Stimulated activated CD4-positive, alpha-beta T cell treated with anti-CD3 and anti-CD28 coated beads, Interleukin-1b, Interleukin-23, amount 100 ng/mL, for 1 hour (primary cell): ENCODE measurements around the gene FEV.

ENCODE experiments used
- DNase-seq, 2 donors: peaks; one replicate each; pipeline ENCODE4 v3.0.0-alpha.2; 2020; ENCODE audit warnings: low read depth in 2 of 2

FEV gene

DNA sequence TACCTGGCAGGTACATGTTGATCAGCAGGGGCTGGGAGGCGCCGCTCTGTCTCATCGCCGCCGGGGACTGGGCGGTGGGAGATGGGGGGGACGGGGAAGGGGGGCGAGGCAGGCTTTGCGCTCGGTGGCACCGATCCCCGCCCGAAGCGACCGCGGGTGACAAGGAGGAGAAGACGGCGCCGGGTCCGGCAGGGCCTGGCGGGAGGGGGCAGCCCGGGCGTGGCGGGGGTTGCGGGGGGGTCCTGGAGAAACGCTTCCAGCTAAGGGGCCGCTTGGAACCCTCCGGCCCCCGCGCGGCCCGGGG is at the start of gene FEV:
TSS of gene FEV (minus strand) at position 164 of the 304 bp plus-strand sequence. CDS start at position 55, 109 bp downstream.
- no peak for DNase-seq

DNA sequence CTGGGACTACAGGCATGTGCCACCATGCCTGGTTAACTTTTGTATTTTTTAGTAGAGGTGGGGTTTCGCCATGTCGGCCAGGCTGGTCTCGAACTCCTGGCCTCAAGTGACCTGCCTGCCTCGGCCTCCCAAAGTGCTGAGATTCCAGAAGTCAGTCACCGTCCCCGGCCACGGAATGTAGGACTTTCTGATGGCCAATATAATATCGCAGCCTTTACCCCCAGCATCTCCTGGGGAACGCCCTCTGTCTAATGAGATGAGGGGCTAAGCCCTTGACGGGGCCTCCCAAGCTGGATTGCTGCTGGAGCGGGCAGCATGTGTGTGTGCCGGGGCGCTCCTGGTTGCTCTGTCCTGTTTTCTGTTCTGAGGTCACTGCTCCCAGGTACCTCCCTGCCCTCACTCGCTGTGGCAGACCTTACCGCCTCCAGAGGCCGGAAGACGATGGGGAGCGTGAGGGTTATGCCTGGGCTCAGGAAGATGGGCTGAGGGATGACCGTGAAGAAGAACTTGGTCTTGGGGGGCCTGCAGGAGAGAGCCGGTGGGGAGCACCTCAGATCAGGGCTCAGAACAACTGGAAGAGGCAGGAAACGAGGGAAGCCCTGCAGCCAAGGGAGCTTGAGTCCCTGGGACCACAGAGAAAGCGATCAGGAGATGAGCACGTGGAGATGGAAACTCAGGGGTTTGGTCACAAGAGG is 47.2 kb upstream of the FEV start:
- no peak for DNase-seq

DNA sequence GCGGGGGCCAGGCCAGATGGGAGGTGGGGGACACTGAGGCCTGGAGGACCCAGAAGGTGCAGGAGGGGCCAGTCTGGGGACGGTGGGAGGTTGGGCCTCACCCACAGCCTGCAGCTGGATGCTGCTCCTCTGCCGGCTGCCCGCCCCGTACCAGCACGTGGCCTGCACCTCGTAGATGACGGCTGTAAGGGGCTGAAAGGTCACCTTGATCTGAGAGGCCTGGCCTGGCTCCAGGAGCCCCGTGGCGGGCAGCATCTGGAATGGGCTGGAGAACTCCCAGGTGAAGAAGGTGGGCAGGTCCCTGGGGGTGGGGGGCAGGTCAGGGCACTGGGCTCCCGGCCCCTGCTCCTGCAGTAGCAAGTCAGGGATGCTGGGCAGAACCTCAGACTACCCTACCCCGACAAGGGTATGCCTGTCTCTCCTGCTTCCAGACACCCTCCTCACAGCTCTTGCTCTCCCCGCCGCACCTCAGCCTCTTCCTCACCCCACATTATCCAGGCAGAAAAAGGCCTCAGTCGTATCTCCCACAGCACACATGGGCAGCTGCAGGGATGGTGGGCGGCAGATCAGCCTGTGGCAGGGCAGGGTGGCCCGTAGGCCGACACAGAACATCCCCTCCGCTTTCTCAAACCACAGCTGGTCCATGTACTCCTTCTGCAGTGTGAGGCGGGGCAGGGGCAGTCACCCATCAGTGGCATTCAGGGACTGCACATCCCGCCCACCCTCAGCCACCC is 46.2 kb upstream of the FEV start:
- no peak for DNase-seq

DNA sequence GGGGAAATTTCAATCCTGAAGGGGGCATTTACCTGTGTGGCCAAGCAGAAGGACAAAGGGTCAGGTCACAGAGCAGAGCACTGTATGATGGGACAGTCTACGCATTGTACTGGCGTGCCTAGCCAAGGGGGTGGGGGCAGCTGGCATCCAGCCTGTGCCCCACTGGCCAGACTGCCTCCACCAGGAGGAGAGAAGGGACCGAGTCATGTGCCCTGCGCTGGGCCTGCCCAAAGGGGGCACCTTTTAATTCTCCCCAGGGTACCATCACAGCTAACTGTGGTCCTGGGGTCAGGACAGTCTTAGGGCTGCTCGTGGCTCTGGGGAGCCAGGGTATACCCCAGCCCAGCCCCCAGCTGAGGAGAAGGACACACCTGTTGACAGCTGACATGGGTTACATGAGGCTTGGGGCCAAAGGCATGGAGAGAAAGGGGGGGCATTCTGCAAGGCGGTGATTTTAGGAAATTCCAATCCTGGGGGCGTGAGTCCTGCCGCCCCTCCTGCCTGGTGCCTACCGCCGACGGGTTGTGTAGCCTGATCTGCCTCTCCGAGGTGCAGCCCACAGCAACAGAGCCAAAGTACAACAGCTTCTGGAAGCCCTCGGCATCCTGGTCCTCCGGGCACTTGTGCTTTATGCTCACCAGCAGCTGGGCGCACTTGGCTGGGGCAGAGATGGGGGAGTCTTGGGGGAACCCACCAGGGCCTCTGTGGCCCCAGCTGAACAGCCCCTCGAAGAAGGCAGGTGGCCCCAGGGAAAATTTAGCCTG is 45.4 kb upstream of the FEV start:
- no peak for DNase-seq

DNA sequence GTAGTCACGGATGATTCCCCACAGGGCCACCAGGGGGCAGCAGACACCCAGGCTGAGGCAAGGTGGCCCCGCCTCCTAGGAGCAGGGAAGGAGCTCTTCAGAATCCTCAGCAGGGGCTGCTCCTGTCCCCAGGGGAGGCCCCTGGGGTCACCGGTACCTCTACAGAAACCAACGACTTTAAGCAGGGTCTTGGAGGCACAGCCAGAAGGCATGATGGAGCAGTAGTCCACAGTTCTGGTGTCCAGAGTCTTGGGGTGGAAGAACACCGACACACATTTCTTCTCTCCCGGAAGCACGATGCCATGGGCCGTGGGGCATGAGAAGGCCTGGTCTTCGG is 44.8 kb upstream of the FEV start:
- peak; percentile 32 to 65 for DNase-seq

DNA sequence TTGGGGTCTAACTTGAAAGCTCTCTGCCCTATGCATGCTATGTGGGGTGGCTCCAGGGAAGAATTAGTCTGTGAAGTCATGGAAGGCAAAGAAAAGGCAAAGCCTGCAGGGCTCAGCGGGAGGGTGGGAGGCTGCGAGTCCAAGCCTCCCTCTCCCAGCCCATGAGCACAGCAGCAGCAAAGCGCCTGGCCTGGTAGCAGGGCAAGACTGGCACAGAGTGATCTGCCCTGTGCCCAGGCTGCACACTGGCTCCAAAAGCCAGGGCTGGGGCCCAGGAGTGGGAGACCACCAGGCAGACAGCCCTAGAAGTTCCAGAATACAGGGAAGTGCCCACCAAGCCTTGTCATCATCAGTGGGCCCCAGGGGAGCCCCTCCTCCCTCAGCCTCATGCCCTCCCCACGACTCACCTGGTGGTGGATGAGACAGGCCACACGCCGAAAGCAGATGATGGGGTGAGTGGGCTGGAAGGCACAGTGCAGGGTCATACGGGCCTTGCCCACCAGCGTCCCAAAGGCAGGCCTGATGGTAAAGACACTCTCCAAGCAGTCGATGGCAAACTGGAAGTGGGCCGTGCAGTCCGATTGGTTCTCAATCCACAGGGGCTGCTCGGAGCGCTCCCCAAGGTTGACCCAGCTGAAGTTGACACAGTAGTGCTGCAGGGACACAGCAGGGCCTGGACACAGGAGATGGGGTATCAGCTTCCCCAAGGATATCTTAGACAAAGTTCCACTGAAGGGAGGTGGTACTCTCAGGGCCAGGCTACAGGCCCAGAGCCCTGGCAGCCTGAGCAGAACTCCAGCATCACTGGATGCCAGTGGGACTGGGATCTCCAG is 44.2 kb upstream of the FEV start:
- DNase-seq: no peak

DNA sequence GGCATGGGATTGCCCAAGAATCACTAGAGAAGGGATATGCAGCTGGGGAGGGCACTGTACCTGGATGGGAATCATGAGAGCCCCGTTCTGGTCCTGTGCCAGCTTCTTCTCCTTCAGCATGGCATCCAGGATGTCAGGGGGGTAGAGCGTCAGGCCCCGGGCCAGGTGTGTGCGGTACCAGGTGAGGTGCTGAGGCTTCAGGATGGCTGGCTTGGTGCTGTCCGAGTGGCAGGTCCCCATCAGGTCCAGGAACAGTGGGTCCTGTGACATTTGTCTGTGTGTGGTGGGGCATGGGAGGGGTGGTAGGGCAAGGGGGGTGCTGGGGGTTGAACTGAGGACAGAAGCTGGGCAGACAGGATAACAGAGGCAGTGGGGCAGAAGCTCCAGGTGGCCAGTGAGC is 43.2 kb upstream of the FEV start:
- no peak for DNase-seq

DNA sequence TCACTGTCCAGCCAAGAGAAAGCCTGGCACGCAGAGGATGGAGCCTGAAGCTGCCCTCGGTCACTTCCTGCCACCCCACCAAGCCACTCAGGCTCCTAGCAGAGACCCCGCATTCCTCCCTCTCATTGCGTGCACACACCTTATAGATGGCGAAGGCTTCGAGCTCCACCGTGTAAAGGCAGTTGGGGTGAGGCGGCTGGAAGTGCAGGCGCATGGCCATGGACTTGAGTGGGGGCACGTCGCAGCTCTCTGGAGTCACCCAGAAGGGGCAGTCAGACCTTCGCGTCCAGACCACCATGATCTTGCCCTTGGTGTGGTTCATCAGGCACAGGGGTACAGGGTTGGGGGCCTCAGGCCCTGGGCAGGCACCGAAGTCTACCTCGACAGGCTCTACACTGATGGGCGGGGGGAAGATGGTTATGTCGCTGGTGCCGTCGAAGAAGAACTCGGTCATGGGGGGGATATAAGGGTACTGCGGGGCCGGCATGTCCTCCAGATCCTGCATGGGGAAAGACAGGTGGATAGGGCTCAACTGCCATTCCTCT is 42.6 kb upstream of the FEV start:
- DNase-seq: no peak

DNA sequence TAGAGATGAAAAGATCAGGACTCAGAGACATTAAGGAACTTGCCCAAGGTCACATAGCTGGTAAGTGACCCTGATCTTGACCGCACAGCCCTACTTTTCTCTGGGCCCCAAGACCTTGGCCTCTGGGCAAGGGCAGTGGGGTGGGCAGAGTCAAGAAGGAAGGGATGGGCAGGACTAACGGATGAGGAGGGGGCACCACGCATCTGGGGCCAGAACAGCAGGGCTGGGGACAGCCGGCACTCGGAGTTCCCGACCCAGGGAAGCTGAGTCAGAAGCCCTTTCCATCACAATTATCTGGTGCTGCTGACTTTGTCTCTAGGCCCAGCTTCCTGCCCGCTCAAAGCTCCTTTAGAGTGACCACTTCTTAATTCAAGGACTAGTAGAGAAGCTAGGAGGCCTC is 42.0 kb upstream of the FEV start:
- DNase-seq: no peak

DNA sequence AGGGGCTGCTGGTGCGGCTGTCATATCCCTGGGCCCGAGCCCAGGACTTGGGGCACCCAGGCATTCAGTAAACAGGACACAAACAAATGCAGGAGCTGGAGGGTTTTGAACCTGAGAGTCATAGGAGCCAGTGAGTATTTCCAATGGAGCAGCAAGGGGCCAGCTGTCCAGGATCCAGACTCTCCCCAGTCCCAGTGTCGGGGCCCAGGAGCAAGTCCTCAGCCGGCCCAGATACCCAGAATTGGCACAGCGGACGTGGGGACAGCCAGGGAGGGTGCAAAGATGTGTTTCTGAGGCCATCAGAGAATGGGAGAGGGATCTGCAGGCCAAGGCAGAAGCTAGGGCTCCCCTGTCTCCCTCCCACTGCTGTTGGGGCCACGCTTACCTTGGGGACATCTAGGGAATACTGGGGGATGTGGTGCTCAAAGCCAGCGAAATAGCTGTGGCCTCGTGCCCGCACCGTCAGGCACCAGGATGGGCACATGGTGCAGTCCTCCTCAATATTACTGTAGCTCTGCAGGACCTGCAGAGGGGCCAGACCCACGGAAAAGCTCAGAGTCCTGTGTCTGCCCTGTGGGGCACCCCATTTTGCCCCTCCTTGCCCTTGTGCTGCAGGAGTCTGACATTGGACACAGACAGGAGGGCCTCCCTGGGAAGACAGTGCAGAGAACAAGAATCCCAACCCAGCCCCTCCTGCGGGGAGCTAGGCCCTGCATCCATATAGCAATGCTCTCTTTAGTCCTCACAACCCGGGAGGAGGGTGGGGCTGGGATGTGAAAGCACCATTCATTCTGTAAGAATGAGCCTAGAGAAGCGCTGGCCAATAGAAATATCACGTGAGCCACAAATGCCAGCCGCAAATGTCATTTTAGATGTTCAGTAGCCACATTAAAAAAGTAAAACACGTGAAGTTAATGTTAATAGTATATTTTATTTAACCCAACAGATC is 40.9 kb upstream of the FEV start:
- no peak for DNase-seq

DNA sequence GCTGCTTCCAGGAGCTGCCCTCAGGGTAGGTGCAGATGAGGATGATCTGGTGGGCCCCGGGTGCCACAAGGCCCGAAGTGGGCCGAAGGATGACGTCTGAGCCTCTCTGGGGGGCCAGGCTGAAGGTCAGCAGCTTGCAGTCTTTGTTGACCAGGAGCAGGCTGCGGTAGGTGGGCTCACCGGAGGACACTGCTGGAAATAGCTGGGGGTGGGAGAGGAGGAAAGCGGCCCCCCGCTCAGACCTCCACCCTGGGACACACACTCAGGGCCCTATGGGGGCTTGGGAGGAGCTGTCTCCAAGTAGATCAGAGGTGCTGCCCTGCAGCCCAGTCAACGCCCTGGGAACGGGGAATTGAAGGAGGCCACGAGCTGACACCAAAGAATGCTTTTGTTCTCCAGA is 39.1 kb upstream of the FEV start:
- DNase-seq: no peak

DNA sequence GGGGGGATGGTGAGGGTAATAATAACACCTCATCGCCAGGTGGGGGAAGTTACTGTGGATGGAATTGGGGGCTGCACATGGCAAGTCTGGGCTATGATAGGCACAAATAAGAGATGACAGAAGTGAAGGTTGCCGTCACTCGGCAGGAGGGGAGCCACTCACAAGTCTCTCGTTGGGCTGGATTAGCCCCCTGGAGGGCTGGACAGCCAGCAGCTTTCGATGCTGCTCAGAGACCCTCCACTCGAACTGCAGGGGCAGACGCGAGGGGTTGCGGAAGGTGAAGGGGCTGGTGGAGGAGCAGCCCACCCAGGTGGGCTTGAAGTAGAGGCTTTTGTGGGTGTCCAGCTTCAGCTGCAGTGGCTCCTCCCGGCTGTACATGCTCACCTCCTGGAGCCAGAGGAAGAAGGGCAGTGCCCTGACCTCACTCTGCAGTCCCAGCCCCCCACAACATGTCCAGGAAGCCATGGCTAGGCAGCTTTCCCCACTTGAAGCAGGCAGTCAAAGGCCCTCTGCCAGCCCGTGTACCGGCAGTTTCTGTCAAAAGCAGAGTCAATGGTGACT is 38.1 kb upstream of the FEV start:
- DNase-seq: no peak

DNA sequence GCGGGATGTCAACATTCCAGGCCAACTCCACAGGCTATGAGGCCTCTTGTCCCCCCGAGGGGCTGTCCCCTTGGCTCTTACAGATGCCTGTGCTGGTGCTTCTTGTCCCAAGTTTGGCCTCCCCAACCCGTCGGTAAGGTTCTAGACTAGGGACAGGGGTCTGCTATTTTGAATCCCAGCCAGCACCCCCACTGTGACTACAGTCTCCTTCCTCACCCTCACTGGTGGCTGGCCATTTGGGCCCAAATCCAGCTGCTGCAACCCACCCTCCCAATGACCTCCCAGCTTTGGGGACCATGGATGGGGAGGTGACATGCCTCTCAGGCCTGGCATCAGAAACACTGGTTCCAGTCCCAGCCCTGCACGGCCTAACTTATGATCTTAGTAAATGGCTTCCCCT is 37.6 kb upstream of the FEV start:
- DNase-seq: no peak

DNA sequence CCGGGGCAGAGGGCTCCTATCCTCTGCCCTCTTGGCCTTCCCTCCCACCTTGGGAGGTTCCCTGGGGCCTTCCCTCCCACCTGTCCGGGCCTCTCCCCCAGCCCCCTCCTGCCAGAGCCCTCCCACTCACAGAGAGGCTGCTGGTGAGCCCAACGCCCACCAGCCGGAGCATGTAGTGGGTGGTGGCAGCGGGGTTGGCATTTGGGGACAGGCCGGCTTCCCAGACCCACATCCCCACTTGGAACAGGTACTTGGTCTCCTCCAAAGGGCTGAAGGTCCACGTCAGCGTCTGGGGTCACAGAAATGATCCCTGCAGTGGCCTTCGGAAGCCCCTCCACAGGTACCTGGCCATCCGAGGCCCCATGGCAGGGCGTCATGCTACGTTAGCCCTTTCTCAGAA is 37.1 kb upstream of the FEV start:
- DNase-seq: no peak

DNA sequence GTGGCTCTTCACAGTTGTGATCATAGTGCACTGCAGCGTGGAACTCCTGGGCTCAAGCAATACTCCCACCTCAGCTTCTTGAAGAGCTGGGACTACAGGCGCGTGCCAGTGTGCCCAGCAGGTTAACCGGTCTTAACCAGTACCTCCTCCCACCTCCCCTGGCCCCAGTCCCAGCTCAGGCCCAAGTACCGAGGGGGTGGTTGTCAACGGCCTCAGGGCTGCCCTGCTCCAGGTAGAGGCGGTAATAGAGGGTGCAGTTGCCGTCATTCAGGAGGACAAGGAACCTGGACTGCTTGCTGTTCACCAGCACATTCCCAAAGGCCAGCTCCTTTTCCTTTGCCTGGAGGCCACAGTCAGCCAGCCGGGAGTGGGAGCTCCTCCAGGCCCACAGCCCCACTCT is 36.6 kb upstream of the FEV start:
- DNase-seq: no peak

DNA sequence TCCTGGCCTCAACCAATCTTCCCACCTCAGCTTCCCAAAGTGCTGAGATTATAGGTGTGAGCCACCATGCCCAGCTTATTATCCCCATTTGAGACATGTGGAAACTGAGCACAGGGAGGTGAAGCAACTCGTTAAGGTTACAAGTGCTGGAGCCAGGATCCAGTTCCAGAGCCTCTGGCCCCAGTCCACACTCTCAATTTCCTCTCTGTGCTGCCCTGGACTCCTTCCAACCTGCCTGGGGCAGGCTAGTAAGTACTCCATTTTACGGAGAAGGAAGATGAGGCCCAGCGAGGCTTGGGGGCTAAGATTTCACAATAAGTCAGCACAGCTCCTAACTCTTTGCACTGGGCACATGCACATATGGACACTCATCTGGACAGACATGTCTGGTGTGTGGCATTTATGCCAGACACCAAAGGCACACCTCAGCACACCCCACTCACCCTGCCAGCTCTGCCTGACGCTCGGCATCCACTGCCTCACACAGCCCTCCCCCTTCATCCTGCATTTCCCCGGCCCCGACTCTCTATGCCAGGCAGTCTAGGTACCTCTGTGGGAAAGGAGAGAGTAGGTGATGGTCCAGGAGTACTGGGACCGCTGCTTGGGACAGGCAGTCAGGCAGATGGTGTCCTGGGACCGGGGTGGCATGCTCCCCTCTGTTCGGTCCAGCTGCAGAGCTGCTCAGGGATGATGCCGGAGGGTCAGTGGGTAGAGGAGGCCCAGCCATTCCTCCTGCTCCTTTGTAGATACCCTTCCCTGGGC is 35.8 kb upstream of the FEV start:
- no peak for DNase-seq

DNA sequence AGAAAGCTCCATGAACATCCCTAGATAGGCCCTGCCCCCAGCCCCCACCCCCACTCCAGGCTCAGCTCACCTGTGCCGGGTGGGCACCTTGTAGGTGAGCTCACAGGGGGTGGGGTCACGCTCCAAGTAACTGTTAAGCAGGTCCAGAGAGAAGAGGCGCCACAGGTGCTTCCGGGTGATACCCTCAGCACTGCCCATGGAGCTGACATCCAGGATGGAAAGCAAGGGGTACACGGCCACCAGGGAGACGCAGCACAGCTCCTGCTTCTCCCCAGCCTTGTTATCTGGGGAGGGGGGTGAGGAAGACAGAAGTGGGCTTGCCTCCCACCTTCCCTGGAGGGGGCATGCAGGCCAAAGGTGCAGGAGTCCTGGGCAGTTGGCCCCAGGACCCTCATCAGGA is 34.5 kb upstream of the FEV start:
- DNase-seq: no peak

DNA sequence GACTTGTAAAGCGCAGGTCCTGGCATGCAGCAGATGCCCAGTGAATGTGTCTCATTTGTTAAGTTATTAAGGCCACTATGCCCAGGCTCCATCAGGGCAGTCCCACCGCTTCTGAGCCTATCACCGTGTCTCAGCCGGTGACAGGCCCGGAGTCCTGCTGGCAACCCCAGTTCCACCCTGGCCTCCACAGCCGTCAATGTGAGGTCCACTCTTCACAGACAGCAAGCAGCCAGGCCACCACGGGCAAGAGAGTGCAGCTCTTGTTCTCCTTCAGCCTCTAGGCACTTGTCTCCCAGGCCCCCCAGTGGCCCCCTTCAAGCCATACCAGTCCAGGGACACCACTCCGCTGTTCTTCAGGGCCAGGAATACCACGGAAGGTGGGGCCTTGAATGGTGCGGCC is 33.7 kb upstream of the FEV start:
- DNase-seq: no peak

DNA sequence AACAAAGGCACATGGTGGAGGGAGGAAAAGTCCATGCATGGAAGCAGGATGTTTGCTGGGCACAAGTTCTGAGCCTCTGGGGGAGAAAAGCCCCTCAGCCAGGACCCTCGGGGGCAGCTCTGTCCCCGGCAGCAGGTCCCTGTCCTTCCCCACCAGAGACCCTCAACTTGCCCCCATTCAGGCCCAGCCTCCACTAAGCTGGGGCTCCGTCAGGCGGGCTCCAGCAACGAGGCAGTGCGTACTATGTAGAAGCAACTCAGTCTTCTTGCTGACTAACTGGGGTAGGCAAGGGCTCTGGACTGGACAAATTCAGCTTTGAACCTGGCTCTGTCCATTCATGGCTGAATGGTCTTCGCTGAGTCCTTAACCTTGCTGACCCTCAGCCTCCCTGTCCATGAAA is 33.3 kb upstream of the FEV start:
- no peak for DNase-seq
